MM.1S (cell line): Measurements from ENCODE around the gene IL23R.

Source experiments
- EZH2 ChIP-seq: fragments of 300-600 bp; sonication (generic); optimal IDR thresholded peaks from 2 replicates; pipeline ENCODE3; 2017; ENCODE audit warnings: low read depth, mild to moderate bottlenecking, antibody characterized with exemption, low read length, mixed read lengths
- EZH2phosphoT487 ChIP-seq: fragments of 300-600 bp; sonication (generic); IDR thresholded peaks from 2 replicates; pipeline ENCODE4 v1.6.1; 2018; ENCODE audit warnings: antibody characterized with exemption, low read length
- TF ChIP-seq, protein P1 (sequence below): fragments of 300-600 bp; sonication (generic); IDR thresholded peaks from 2 replicates; pipeline ENCODE4 v1.5.1; 2016; ENCODE audit warnings: antibody characterized with exemption, low read length, mixed read lengths

DNA sequence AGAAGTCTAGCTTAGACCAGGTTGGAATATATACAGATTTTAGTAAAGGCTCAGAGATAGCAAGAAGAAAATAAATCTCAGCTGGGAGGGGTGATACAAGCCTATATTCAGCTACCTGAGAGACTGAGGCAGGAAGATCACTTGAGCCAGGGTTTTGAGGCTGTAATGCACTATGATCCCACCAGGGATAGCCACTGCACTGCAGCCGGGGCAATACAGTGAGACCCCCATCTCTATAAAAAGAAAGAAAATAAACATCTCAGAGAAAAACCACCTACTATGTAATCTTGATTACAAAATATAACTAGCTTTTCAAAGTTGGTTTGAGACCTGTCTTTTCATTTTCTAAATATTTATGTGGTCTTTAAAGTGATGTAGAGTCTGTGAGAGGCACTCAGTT is 47.7 kb downstream of the IL23R start:
- TF ChIP-seq, protein P1, sequence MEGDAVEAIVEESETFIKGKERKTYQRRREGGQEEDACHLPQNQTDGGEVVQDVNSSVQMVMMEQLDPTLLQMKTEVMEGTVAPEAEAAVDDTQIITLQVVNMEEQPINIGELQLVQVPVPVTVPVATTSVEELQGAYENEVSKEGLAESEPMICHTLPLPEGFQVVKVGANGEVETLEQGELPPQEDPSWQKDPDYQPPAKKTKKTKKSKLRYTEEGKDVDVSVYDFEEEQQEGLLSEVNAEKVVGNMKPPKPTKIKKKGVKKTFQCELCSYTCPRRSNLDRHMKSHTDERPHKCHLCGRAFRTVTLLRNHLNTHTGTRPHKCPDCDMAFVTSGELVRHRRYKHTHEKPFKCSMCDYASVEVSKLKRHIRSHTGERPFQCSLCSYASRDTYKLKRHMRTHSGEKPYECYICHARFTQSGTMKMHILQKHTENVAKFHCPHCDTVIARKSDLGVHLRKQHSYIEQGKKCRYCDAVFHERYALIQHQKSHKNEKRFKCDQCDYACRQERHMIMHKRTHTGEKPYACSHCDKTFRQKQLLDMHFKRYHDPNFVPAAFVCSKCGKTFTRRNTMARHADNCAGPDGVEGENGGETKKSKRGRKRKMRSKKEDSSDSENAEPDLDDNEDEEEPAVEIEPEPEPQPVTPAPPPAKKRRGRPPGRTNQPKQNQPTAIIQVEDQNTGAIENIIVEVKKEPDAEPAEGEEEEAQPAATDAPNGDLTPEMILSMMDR = no peak
- TF ChIP-seq EZH2 (no peak), EZH2phosphoT487 (no peak)
